HEK293 (cell line): ENCODE results near the gene SLC37A2.

Experiments
- EGR2 ChIP-seq: fragments of 450-650 bp; formaldehyde crosslinking; IDR thresholded peaks from 2 replicates; pipeline ENCODE4 v1.5.1; 2016; ENCODE audit warnings: low read depth, missing biosample characterization, missing genetic modification characterization
- TCF7L2 ChIP-seq: IDR thresholded peaks from 2 replicates; pipeline ENCODE4 v1.6.1; 2011; ENCODE audit warnings: low read depth, mild to moderate bottlenecking, inconsistent platforms, low read length, moderate library complexity, borderline replicate concordance
- ZNF155 ChIP-seq: fragments of 450-650 bp; formaldehyde crosslinking; IDR thresholded peaks from 2 replicates; pipeline ENCODE4 v1.5.1; 2016; ENCODE audit warnings: missing biosample characterization, missing genetic modification characterization
- ZNF558 ChIP-seq: fragments of 450-650 bp; formaldehyde crosslinking; IDR thresholded peaks from 2 replicates; pipeline ENCODE4 v1.5.1; 2016; ENCODE audit warnings: missing biosample characterization, missing genetic modification characterization
- ZNF658 ChIP-seq: fragments of 450-650 bp; formaldehyde crosslinking; IDR thresholded peaks from 2 replicates; pipeline ENCODE4; 2016; ENCODE audit warnings: missing biosample characterization, missing genetic modification characterization
- ZNF701 ChIP-seq: fragments of 450-650 bp; formaldehyde crosslinking; IDR thresholded peaks from 2 replicates; pipeline ENCODE4 v1.5.1; 2016; ENCODE audit warnings: missing biosample characterization, missing genetic modification characterization

- TF ChIP-seq ZNF701 (tag by site-specific recombination) (no peak), ZNF558 (no peak), ZNF155 (tag by site-specific recombination) (no peak), ZNF658 (tag by site-specific recombination) (no peak), TCF7L2 (no peak), EGR2 (tag by site-specific recombination) (no peak)
Observed at GRCh38 chr11:125088123-125088522, 25.0 kb downstream of the SLC37A2 start.
